ENCODE data around the gene STK17A. TPM values are rescaled to one million over a fixed set of nuclear protein-coding genes. Genes with fewer than 3 reads are reported as not detected.

Gene STK17A
- total RNA-seq, 2 experiments from 2014 or later, result 43.2 to 50.9 TPM

DNA sequence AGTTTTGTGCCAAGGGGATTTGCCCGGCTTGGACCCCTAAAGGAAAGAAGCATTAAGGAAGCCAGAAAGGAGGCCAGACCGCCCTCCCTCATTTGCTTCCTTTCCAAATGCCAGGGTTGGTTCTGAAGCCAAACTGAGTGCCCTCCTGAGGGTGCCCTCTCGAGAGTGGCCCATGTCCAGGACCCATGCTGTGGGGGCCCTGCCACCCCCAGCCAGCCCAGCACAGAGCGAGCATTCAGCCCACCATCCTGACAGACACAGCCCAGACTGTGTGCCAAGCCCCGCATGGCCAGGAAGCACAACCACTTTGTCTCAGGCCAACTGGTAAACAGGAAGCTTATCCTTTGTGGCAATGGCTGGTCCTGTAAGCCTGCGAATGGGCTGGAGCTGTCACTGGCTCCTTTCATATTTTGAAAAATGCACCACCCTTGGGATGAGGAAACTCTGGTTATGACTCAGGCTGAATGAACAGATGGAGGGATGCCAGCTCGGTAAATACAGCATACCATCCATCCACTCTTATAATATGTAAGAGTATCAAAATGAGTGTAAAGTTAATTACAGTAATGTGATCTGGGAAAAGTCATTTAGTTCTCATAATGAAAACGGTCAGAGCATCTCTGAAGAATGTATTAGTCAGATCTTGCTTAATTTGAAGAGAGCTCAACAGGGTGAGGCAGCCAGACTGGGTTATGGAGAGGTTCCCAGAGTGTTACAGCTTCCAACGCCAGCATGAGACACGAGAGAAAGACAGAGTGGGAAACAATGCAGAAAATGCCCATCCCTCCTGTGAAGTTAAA lies 65.0 kb downstream of the STK17A start:
- DNase-seq, result peak; percentile 77
- H3K27me3 Mint-ChIP-seq, result no peaks in the 10 kb centered on the region
- H3K27ac Mint-ChIP-seq, result peak overlapping the region; percentile 98
- intact Hi-C loops (cut with DNase I, micrococcal nuclease), result loop anchor here (1.0 to 2.0 kb wide), 12 partner anchors 17 to 191 kb away; no protein-coding TSS in a partner anchor
- peak; percentile 74 for ATAC-seq
- peak overlapping the region; percentile 66 for H3K4me3 Mint-ChIP-seq
- ChIA-PET POLR2A (interaction anchor here (0.6 to 3.5 kb wide), 13 partner anchors 9 to 186 kb away, joined by 3 to 66 read pairs (median 5); partner anchors contain the start of gene STK17A), CTCF (interaction anchor here (0.9 to 7.5 kb wide), 14 partner anchors 8 to 131 kb away, joined by 3 to 60 read pairs (median 8); partner anchors contain the start of genes COA1 and STK17A)
- H3K9me3 Mint-ChIP-seq (ENCODE audit: low read depth), result no peaks in the 10 kb centered on the region
- H3K36me3 Mint-ChIP-seq (ENCODE audit: low read depth), result peaks cover 54% of the 10 kb centered on the region
- peaks cover 95% of the 10 kb centered on the region for H3K4me1 Mint-ChIP-seq

DNA sequence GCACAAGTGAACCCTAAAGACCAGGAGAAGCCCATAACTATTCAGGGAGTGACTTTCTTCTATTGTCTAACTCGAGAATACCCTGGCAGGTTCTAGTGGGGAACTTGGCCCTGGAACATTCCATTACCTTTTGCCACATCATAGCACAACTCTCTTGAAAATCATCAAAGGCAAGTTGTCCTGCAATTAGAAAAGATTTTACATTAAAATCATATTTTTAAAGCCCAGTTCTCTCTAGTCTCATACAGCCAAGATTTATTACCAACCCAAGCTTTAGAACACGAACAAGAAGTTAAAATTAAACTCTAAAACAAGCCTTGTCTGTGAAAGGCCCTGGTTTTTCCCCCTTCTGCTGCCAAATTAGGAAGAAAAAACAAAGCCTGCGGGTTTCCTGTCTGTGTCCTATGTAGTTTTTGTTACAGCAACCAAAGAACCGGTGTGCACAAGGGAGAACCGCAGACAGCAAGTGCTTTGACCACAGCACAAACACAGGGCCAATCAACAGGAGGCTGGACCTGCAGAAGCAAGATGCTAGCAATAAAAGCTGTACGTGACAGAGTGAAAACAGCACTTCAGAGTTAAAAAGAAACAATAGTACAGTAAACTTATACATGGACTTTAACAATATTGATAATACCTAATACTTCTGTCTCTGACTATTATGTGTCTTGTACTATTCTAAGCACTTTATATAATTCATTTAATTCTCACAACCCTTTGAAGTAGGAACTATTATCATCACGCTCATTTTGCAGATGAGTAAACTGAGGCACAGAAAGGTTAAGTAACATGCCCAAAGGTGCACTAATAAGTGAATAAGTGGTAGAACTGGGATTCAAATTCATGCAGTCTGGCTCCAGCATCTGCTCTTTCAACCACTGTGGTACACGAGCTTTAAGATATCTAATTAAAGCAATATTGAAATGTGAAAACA lies 65.8 kb downstream of the STK17A start:
- Mint-ChIP-seq H3K9me3 (ENCODE audit: low read depth) (no peaks in the 10 kb centered on the region), H3K4me1 (peaks cover 95% of the 10 kb centered on the region), H3K27me3 (no peaks in the 10 kb centered on the region), H3K27ac (peak overlapping the region; percentile 98), H3K36me3 (ENCODE audit: low read depth) (peaks cover 51% of the 10 kb centered on the region), H3K4me3 (peak overlapping the region; percentile 66)
- DNase-seq, result peak; percentile 79
- POLR2A ChIA-PET, result interaction anchor here (0.6 to 3.5 kb wide), 15 partner anchors 10 to 186 kb away, joined by 3 to 66 read pairs (median 5); partner anchors contain the start of gene STK17A
- CTCF ChIA-PET, result interaction anchor here (0.8 to 7.5 kb wide), 17 partner anchors 8 to 132 kb away, joined by 3 to 60 read pairs (median 6); partner anchors contain the start of genes COA1 and STK17A
- intact Hi-C loops (cut with DNase I, micrococcal nuclease), result loop anchor here (1.0 to 2.0 kb wide), 12 partner anchors 16 to 191 kb away; no protein-coding TSS in a partner anchor
- peak; percentile 24 for ATAC-seq

DNA sequence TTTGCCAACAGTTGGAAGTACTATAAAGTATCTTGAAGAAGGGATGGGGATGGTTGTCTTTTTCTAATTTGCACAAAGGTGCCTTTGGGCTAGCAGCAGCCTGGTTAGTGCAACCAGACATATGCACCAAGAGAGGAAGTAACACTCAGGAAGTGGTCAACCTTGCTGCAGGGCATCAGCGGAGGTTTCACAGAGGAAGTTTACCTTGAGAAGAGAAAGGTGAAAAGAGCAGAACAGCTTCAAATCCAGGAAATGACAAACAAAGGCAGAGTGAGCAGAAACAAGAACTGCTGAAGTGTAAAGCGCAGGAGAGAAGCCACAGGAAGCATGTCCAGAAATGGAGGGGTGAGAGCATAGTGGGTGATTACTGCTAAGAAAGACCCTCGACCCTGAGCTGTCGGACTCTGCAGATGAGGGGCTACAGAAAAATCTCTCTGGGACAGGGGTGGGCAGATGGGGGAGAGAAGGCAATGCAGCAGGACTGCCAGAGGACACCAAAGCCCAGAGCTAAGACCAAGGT lies 66.9 kb downstream of the STK17A start:
- CTCF ChIA-PET, result interaction anchor here (0.6 to 7.5 kb wide), 13 partner anchors 9 to 1090 kb away, joined by 3 to 60 read pairs (median 5); partner anchors contain the start of gene STK17A
- peaks cover 51% of the 10 kb centered on the region for H3K36me3 Mint-ChIP-seq (ENCODE audit: low read depth)
- POLR2A ChIA-PET, result interaction anchor here (0.7 to 3.5 kb wide), 4 partner anchors 37 to 65 kb away, joined by 3 to 66 read pairs (median 5); partner anchors contain the start of gene STK17A
- DNase-seq (peak; percentile 74), ATAC-seq (peak; percentile 53)
- no peaks in the 10 kb centered on the region for H3K9me3 Mint-ChIP-seq (ENCODE audit: low read depth)
- intact Hi-C loops (cut with DNase I, micrococcal nuclease), result loop anchor here (1.0 to 2.0 kb wide), 5 partner anchors 8 to 50 kb away; no protein-coding TSS in a partner anchor
- H3K4me3 Mint-ChIP-seq, result peak overlapping the region; percentile 66
- peak overlapping the region; percentile 98 for H3K27ac Mint-ChIP-seq
- peaks cover 95% of the 10 kb centered on the region for H3K4me1 Mint-ChIP-seq
- no peaks in the 10 kb centered on the region for H3K27me3 Mint-ChIP-seq

GRCh38 chr7:43650457-43651052 lies 67.6 kb downstream of the STK17A start:
- intact Hi-C loops (cut with DNase I, micrococcal nuclease), result loop anchor here (1.0 kb wide), 3 partner anchors 8 to 50 kb away; no protein-coding TSS in a partner anchor
- CTCF ChIA-PET, result interaction anchor here (0.6 to 7.5 kb wide), 8 partner anchors 30 to 1089 kb away, joined by 3 to 60 read pairs (median 5); partner anchors contain the start of gene STK17A
- H3K36me3 Mint-ChIP-seq (ENCODE audit: low read depth), result peaks cover 50% of the 10 kb centered on the region
- ATAC-seq (no peak), DNase-seq (no peak)
- H3K9me3 Mint-ChIP-seq (ENCODE audit: low read depth), result no peaks in the 10 kb centered on the region
- H3K27ac Mint-ChIP-seq, result peak overlapping the region; percentile 98
- peaks cover 94% of the 10 kb centered on the region for H3K4me1 Mint-ChIP-seq
- peak overlapping the region; percentile 66 for H3K4me3 Mint-ChIP-seq
- POLR2A ChIA-PET, result interaction anchor here (0.8 to 3.5 kb wide), 2 partner anchors 60 to 65 kb away, joined by 4 to 66 read pairs; partner anchors contain the start of gene STK17A
- H3K27me3 Mint-ChIP-seq, result no peaks in the 10 kb centered on the region

- ChIA-PET POLR2A (no interaction called here), CTCF (interaction anchor here (0.5 to 6.2 kb wide), 4 partner anchors 18 to 47 kb away, joined by 3 to 54 read pairs (median 3); no protein-coding TSS in a partner anchor)
- intact Hi-C loops (cut with DNase I, micrococcal nuclease), result no loop called here
- H3K27ac Mint-ChIP-seq, result peak overlapping the region; percentile 98
- H3K9me3 Mint-ChIP-seq (ENCODE audit: low read depth), result no peaks in the 10 kb centered on the region
- H3K4me1 Mint-ChIP-seq, result peaks cover 86% of the 10 kb centered on the region
- ATAC-seq (no peak), DNase-seq (no peak)
- H3K36me3 Mint-ChIP-seq (ENCODE audit: low read depth), result peaks cover 44% of the 10 kb centered on the region
- H3K4me3 Mint-ChIP-seq, result no peak overlapping the region
- H3K27me3 Mint-ChIP-seq, result no peaks in the 10 kb centered on the region
These were observed 69.5 kb downstream of the STK17A start for GRCh38 chr7:43652364-43652763.

GRCh38 chr7:43653466-43653865 lies 70.6 kb downstream of the STK17A start:
- no peak for ATAC-seq
- H3K36me3 Mint-ChIP-seq (ENCODE audit: low read depth), result peaks cover 45% of the 10 kb centered on the region
- H3K4me3 Mint-ChIP-seq, result peak overlapping the region; percentile 30
- no peaks in the 10 kb centered on the region for H3K27me3 Mint-ChIP-seq
- no peaks in the 10 kb centered on the region for H3K9me3 Mint-ChIP-seq (ENCODE audit: low read depth)
- POLR2A ChIA-PET, result no interaction called here
- peaks cover 82% of the 10 kb centered on the region for H3K4me1 Mint-ChIP-seq
- H3K27ac Mint-ChIP-seq, result peak overlapping the region; percentile 91
- intact Hi-C loops (cut with DNase I, micrococcal nuclease), result no loop called here
- no peak for DNase-seq
- CTCF ChIA-PET, result interaction anchor here (0.7 to 0.8 kb wide), 2 partner anchors 13 to 171 kb away, joined by 3 to 4 read pairs; no protein-coding TSS in a partner anchor

GRCh38 chr7:43653891-43654504 lies 71.1 kb downstream of the STK17A start:
- ATAC-seq (no peak), DNase-seq (no peak)
- ChIA-PET CTCF (interaction anchor here (0.7 to 0.8 kb wide), 2 partner anchors 12 to 170 kb away, joined by 3 to 4 read pairs; no protein-coding TSS in a partner anchor), POLR2A (no interaction called here)
- Mint-ChIP-seq H3K4me3 (peak overlapping the region; percentile 30), H3K27me3 (no peaks in the 10 kb centered on the region), H3K9me3 (ENCODE audit: low read depth) (no peaks in the 10 kb centered on the region), H3K27ac (peak overlapping the region; percentile 91), H3K4me1 (peaks cover 82% of the 10 kb centered on the region), H3K36me3 (ENCODE audit: low read depth) (peaks cover 48% of the 10 kb centered on the region)
- intact Hi-C loops (cut with DNase I, micrococcal nuclease), result no loop called here

DNA sequence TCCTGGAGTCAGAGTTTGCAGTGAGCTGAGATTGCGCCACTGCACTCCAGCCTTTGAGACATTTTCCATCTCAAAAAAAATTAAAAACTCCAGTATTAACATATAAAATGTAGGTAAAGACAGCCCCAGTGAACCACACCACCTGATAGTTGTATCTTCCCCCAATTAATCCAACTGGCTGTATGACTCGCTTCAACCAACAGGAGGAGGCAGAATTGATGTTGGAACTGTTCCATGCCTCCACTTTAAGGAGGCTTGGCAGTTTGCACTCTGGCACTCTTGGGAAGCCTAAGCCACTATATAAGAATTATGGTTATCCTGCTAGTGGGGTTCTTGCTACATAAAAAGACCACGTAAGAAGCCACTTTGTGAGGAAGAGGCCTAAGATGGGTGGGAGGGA lies 72.7 kb downstream of the STK17A start:
- intact Hi-C loops (cut with DNase I, micrococcal nuclease), result no loop called here
- DNase-seq, result no peak
- peaks cover 49% of the 10 kb centered on the region for H3K36me3 Mint-ChIP-seq (ENCODE audit: low read depth)
- H3K9me3 Mint-ChIP-seq (ENCODE audit: low read depth), result no peaks in the 10 kb centered on the region
- peaks cover 82% of the 10 kb centered on the region for H3K4me1 Mint-ChIP-seq
- no peak for ATAC-seq
- ChIA-PET POLR2A (interaction anchor here (1.4 kb wide), 1 partner anchor 71 kb away, joined by 4 read pairs; no protein-coding TSS in a partner anchor), CTCF (interaction anchor here (0.8 to 1.4 kb wide), 4 partner anchors 12 to 73 kb away, joined by 3 to 4 read pairs (median 4); partner anchors contain the start of gene STK17A)
- no peak overlapping the region for H3K4me3 Mint-ChIP-seq
- H3K27ac Mint-ChIP-seq, result no peak overlapping the region
- H3K27me3 Mint-ChIP-seq, result no peaks in the 10 kb centered on the region

DNA sequence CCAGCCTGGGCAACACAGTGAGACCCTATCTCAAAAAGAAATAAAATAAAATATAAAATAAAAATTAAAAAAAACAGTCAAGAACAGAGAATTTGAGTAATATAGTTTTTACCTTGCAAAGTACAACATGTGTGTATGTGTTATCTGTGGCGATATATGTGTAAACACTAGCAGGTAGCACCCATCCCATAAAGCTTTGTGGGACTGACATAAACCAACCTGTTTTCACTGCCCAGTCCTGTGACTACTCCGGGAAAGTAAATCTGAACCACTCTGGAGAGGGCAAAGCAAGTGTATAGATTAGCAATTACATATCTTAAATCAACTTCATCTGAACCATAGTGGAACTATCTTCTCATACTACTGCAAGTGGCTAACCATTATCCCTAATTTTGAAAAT lies 74.1 kb downstream of the STK17A start:
- H3K36me3 Mint-ChIP-seq (ENCODE audit: low read depth), result peaks cover 49% of the 10 kb centered on the region
- H3K9me3 Mint-ChIP-seq (ENCODE audit: low read depth), result peaks cover 2% of the 10 kb centered on the region
- intact Hi-C loops (cut with DNase I, micrococcal nuclease), result no loop called here
- no peak for DNase-seq
- no peak for ATAC-seq
- no peak overlapping the region for H3K4me3 Mint-ChIP-seq
- H3K27ac Mint-ChIP-seq, result peak overlapping the region; percentile 58
- ChIA-PET CTCF (no interaction called here), POLR2A (no interaction called here)
- H3K27me3 Mint-ChIP-seq, result no peaks in the 10 kb centered on the region
- peaks cover 76% of the 10 kb centered on the region for H3K4me1 Mint-ChIP-seq
